Measurements from ENCODE around the gene DOCK4.
A peak's percentile ranks its signal among the peaks of the same experiment; 100 is the strongest.

The DOCK4 gene

DNA sequence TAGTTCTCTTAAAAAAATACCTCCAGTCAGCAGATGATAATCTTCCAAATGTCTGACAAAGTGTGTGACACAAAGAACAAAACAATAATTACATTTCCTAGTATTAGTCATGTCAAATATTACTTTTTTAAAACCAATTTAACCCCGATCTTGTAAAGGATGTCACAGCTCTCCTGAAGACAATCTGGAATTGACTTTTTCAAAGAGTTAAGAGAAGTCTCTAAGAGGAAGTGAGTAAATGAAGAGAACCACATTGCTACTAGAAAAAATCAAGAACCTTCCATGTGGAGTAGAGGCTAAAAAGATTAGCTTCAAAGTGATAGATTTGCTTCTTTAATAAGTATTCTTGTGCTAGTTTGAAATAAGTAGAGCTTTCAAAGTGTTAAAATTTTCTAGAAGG is 425.7 kb downstream of the DOCK4 start:
- no peak for DNase-seq (ENCODE audit: low read depth in 1 of 2, low spot score in 1 of 2)

- no peak for DNase-seq (ENCODE audit: low read depth in 1 of 2, low spot score in 1 of 2)
These were observed 431.0 kb downstream of the DOCK4 start for GRCh38 chr7:111775206-111775605.

DNA sequence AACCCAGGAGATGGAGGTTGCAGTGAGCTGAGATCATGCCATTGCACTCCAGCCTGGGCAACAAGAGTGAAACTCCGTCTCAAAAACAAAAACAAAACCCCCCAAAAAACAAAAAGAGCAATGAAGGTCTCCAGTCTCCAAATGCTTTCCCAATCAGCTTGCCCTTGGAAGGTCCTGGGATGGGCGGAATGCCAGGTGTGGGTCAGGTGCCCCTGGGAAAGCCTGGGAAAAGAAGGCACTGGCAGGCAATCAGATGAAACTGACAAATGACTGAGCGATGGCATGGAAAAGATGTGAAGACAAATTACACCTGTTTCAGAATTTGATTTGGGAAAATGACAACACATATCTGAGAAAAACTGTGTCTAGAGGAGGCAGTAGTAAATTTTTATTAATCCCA is 433.5 kb downstream of the DOCK4 start:
- DNase-seq (ENCODE audit: low read depth in 1 of 2, low spot score in 1 of 2): no peak

GRCh38 chr7:111771638-111772037 is 434.6 kb downstream of the DOCK4 start:
- DNase-seq (ENCODE audit: low read depth in 1 of 2, low spot score in 1 of 2): no peak

GRCh38 chr7:111770116-111770515 is 436.1 kb downstream of the DOCK4 start:
- DNase-seq (ENCODE audit: low read depth in 1 of 2, low spot score in 1 of 2): no peak

- DNase-seq (ENCODE audit: low read depth in 1 of 2, low spot score in 1 of 2): no peak
These were observed 440.2 kb downstream of the DOCK4 start for GRCh38 chr7:111765751-111766643.

- no peak for DNase-seq (ENCODE audit: low read depth in 1 of 2, low spot score in 1 of 2)
These were observed 442.9 kb downstream of the DOCK4 start for GRCh38 chr7:111763221-111763801.

DNA sequence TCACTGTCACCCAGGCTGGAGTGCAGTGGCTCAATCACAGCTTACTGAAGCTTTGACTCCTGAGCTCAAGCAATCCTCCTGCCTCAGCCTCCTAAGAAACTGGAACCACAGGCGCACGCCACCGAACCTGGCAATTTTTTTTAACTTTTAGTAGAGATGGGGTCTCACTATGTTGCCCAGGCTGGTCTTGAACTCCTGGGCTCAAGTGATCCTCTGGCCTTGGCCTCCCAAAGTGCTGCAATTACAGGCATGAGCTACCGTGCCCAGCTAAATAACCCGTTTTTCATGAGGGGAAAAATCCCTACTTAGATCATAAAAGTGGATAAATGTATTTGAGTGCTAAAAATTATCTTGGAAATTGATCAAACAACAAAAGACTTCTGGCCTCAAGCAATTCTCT is 443.4 kb downstream of the DOCK4 start:
- no peak for DNase-seq (ENCODE audit: low read depth in 1 of 2, low spot score in 1 of 2)

GRCh38 chr7:111762211-111762610 is 444.0 kb downstream of the DOCK4 start:
- no peak for DNase-seq (ENCODE audit: low read depth in 1 of 2, low spot score in 1 of 2)

DNA sequence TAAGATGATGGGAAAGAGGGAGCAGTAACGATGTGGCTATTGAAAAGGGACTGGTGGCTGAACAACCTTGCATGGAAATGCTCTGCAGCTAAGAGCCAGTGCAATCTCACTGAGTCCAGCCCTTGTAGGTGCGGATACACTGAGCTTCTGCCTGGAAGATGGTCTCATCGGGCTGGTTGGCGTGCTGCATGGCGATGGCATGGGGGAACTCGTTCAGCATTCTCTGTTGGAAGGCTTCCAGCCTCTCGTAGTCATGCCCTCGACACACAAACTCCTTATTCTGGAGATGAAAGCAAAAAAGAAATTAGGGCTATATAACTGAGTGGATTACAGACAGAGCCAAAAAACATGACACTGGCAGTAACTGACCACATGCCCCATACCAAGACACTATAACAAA is 446.2 kb downstream of the DOCK4 start:
- DNase-seq (ENCODE audit: low read depth in 1 of 2, low spot score in 1 of 2): no peak

- no peak for DNase-seq (ENCODE audit: low read depth in 1 of 2, low spot score in 1 of 2)
These were observed 447.9 kb downstream of the DOCK4 start for GRCh38 chr7:111758332-111758731.

DNA sequence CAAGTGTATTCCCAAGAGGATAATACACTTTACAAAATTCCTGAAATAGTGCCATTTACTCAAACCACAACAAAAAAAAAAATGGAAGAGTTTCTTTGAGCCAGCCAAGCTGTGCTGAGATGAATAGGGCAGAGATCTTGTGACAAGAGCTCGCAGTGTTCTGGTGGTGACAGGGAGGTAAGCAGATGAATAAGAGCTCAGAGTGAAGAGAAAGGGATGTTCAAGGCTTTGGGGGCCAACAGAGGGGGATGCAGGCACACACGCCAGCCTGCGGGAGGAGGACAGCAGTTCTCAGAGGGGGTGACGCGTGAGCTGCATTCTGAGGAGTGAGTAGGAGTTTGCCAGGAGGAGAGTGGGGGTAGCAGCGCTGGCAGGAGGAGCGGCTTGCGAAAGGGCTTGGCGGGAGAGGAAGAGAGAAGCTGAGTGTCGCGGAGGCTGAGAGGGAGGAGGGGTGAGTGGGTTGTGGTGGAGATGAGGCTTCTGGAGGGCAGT is 449.5 kb downstream of the DOCK4 start:
- no peak for DNase-seq (ENCODE audit: low read depth in 1 of 2, low spot score in 1 of 2)

DNA sequence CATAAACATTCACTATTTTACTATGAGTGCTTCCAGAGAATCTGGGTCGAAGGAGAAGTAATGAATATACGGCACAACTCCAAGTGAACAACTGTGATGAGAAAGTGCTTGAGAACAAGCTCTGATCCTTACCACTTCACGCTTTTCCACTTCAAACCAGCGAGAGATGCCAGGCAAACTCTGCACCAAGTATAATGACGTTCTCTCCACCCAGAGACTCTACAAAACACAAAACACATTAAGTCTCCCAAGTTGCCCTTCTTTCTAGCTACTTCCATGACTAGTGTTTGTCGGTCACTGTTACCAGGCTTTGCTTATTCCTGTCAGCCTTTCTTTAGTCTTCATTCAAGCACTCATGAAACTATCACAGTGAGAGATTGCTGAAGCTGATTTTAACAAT is 450.8 kb downstream of the DOCK4 start:
- no peak for DNase-seq (ENCODE audit: low read depth in 1 of 2, low spot score in 1 of 2)

- DNase-seq (ENCODE audit: low read depth in 1 of 2, low spot score in 1 of 2): no peak
These were observed 452.2 kb downstream of the DOCK4 start for GRCh38 chr7:111753968-111754367.

DNA sequence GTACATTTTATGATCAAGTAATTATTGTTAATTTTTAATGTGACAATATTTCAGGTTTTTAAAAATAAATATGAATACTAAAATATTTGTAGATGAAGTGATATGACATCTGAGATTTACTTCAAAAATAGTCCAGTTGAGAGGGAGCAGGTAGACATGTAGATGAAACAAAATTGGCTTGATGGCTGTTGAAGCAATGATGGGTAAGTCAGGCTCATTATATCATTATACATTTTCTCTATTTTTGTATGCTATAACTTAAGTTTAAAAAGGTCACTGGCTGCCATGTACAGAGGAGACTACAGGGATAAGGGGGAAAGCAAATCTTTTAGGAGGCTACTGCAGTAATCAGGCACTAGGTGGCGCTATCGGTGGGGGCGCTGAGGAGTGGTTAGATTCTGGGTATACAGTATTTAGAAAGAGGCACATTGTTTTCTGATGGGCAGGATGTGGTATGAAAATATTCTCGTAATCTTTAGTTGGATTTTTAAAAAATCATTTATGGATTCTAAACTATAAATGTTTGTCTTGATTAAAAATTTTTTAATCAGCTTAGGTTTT is 454.1 kb downstream of the DOCK4 start:
- peak; percentile 17 to 24 for DNase-seq (ENCODE audit: low read depth in 1 of 2, low spot score in 1 of 2)

DNA sequence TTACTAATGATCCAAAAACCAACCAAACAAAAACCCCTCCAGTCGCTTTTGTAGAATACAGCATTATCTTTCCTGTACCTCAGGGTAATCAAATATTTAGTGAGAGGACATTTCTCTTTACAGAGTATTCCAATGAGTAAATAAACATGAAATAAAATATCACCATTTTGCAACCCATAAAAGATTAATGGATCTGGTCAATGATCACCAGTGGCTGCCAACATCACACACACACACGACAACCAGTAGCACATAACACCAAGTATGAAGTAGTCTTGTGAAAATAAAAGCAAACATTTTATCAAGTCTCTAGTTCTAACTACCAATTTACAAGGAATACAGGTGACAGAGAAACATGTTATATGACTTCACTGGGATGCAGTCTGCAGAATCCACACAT is 455.3 kb downstream of the DOCK4 start:
- no peak for DNase-seq (ENCODE audit: low read depth in 1 of 2, low spot score in 1 of 2)

- no peak for DNase-seq (ENCODE audit: low read depth in 1 of 2, low spot score in 1 of 2)
These were observed 456.0 kb downstream of the DOCK4 start for GRCh38 chr7:111750228-111750627.

- DNase-seq (ENCODE audit: low read depth in 1 of 2, low spot score in 1 of 2): no peak
These were observed 456.6 kb downstream of the DOCK4 start for GRCh38 chr7:111749625-111750024.

- no peak for DNase-seq (ENCODE audit: low read depth in 1 of 2, low spot score in 1 of 2)
These were observed 458.5 kb downstream of the DOCK4 start for GRCh38 chr7:111747718-111748117.

GRCh38 chr7:111746950-111747349 is 459.2 kb downstream of the DOCK4 start:
- no peak for DNase-seq (ENCODE audit: low read depth in 1 of 2, low spot score in 1 of 2)

GRCh38 chr7:111744501-111745155 is 461.6 kb downstream of the DOCK4 start:
- DNase-seq (ENCODE audit: low read depth in 1 of 2, low spot score in 1 of 2): no peak

Measured in activated T-helper 1 cell treated with anti-CD3 and anti-CD28 coated beads, Interleukin-2, amount 50 U/mL, for 16 hours (primary cell).